GM19438 (cell line): Measurements from ENCODE around the gene OR5T1.

ENCODE experiments used
- ATAC-seq: cut with Tn5 transposase; IDR thresholded peaks from one replicate; pipeline ENCODE4 v1.9.1; 2021; ENCODE audit warnings: low read depth; ENCODE audit not compliant: unreplicated experiment

OR5T1 gene

DNA sequence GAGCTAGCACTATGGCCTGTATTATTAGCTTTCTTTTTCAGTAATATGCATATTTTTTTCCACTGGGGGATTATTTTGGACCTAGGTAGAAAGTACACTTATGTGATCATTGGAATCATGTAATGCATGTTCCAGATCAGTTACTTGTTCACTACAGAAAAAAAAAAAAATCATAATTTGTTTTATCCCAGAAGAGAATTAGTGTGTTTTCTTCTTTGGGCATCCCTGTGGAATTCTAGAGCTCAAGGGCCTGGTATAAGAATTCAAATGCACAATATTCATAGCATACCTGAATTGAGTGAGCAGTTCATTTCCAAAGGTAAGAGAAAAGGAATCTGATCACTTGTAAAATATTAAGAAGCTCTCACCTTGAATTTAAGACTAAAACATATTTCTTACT lies at the start of gene OR5T1:
OR5T1 (plus strand) TSS at position 301 of the 400 bp plus-strand sequence. CDS start 1,485 bp downstream, outside the sequence.
- ATAC-seq: no peak

DNA sequence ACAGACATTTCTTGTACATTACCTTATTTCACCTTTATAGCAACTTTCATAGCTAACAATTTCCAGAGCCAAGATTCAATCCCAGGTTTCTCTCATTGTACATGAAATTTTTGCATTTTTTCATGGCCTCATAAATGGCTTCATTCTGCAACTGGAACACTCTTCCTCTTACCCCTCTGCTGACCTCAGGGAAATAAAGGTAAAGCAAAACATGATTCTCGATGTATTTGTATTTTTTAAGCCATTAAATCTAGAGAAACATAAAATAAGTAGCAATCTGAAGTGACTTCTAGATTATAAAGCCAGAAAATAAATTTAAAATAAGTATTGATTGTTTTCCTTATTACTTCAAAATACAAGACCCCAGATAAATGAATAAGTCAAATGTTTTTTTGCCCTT lies 39.8 kb upstream of the OR5T1 start, which contains the start of gene OR5T2:
OR5T2 (minus strand) TSS at position 101 of the 400 bp plus-strand sequence. CDS start 1,193 bp downstream, outside the sequence.
- ATAC-seq: no peak

DNA sequence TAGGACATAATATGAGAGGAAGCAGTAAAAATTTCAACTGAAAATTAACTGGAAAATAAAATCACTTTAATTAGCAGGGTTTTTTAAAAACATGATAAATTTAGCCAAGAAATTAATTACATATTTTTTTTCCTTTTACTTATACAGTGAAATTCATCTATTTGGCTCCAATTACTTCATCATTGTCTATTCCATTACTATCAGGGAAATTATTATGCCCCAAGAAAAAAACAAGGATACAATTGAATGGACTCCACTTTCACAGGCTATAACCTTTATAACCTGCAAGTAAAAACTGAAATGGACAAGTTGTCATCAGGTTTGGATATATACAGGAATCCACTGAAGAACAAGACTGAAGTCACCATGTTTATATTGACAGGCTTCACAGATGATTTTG lies 22.0 kb upstream of the OR5T1 start, which contains the start of gene OR5T3:
OR5T3 (plus strand) TSS at position 301 of the 400 bp plus-strand sequence; CDS start at position 301, 0 bp downstream.
- ATAC-seq: no peak

DNA sequence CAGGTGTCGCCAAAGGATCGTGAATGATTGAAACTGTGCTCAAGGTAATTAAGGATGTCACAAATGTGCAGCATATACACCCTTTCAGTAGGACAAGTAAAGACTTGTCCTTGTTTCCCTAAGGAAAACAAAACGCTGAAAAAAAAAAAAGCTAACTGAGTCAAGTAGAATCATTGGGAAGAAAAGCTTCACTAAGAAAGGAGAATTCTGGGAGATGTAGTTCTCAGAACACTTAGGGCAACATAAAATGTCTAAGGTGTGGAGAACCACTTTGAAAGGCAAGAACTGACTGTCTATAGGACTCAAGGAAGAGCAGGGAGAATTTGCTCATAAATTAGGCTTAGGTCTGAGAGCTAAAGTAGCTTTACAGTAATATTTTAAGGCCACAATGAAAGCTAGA lies 2.9 kb upstream of the OR5T1 start:
- no peak for ATAC-seq

DNA sequence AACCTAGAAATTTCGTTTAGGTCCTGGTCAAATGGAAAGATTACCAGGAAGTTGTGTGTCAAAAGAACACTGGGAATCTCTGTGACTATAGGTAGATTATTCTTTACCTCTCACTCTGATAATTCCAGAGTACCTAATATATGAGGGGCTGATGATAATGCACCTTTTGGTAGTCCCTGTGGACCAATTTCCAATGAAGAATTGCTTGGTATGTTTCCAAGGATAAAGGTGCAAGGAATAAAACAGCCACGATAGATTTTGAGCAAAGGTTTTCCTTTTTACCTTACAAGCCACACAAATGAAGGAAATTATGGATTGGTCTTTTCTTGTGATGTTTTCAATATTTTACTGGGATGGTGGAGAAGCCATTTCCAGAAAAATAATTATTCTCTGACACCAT lies 18.2 kb downstream of the OR5T1 start, which contains the start of gene OR8H1:
OR8H1 (minus strand) TSS at position 101 of the 400 bp plus-strand sequence. CDS start 1,192 bp downstream, outside the sequence.
- no peak for ATAC-seq

DNA sequence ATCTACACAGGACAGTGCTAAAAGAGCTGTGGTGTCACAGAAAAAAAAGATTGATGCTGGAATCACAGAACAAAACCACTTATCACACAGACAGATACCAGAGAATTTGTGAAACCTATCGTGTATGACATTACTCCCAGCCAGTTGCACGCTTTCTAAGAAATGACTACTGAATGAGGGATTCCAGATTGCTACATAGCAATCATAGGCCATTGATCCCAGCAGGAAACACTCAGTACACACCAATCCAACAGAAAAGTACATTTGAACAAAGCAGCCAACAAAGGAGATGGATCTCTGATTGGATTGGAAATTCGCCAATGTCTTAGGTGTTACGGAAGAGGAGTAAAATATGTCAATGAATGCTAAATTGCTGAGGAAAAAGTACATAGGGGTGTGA lies 22.9 kb downstream of the OR5T1 start:
- ATAC-seq: no peak

DNA sequence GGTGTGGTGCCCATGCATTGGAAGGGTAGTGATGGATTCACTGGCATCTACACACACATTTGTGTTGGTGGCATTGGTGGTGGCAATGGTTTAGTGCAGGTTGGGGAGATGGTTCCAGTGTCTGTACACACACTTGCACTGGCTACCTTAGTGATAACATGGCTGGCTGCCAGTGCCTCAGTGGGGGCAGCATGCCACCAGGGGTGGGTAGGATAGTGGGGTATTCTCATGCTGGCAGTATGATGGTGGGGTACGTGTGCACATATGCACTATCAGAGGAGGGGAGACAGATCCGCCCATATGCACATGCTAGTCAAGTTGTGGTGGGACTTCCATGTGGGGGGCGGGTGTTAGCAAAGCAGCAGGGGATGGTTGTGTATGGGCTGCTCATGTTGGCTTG lies 33.9 kb downstream of the OR5T1 start:
- ATAC-seq: no peak

DNA sequence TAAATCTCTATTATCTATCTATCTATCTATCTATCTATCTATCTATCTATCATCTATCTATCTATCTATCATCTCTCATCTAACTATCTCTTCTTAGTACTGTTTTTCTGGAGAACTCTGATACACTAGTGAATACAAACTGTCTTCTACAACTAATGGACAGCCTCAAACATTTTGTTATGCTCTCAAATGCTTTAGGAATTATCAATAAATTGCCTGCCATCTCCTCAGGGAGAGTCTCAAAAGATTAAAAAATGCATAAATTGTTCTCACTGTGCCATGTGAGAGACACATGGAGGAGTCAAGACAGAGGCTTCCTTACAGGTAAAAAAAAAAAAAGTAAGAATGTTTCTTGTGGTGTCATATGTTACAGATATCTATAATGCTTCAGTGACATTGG lies 40.9 kb downstream of the OR5T1 start, which contains the start of gene OR8K3:
OR8K3 (plus strand) TSS at position 301 of the 400 bp plus-strand sequence. CDS start 3,163 bp downstream, outside the sequence.
- no peak for ATAC-seq
